HL-60 (cell line): ENCODE data around the gene HSD11B2.

Experiments used
- GABPA ChIP-seq: IDR thresholded peaks from 2 replicates; pipeline ENCODE4 v1.6.1; 2012; ENCODE audit warnings: low read depth
- POLR2AphosphoS5 ChIP-seq: IDR thresholded peaks from 2 replicates; pipeline ENCODE4 v1.6.1; 2012; ENCODE audit warnings: low read depth
- SPI1 ChIP-seq: IDR thresholded peaks from 2 replicates; pipeline ENCODE4 v1.6.1; 2012; ENCODE audit warnings: low read depth, mild to moderate bottlenecking, borderline replicate concordance
- TF ChIP-seq, protein P1 (sequence below): IDR thresholded peaks from one replicate; pipeline ENCODE4 v1.5.1; 2011; ENCODE audit warnings: low read length, control low read depth, inconsistent platforms; ENCODE audit not compliant: insufficient read depth
- TF ChIP-seq, protein P2 (sequence below): IDR thresholded peaks from 2 replicates; pipeline ENCODE4 v1.6.1; 2012; ENCODE audit warnings: low read depth; ENCODE audit not compliant: insufficient replicate concordance

- no peak for TF ChIP-seq POLR2AphosphoS5
- TF ChIP-seq, protein P1, sequence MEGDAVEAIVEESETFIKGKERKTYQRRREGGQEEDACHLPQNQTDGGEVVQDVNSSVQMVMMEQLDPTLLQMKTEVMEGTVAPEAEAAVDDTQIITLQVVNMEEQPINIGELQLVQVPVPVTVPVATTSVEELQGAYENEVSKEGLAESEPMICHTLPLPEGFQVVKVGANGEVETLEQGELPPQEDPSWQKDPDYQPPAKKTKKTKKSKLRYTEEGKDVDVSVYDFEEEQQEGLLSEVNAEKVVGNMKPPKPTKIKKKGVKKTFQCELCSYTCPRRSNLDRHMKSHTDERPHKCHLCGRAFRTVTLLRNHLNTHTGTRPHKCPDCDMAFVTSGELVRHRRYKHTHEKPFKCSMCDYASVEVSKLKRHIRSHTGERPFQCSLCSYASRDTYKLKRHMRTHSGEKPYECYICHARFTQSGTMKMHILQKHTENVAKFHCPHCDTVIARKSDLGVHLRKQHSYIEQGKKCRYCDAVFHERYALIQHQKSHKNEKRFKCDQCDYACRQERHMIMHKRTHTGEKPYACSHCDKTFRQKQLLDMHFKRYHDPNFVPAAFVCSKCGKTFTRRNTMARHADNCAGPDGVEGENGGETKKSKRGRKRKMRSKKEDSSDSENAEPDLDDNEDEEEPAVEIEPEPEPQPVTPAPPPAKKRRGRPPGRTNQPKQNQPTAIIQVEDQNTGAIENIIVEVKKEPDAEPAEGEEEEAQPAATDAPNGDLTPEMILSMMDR, result no peak
- TF ChIP-seq, protein P2, sequence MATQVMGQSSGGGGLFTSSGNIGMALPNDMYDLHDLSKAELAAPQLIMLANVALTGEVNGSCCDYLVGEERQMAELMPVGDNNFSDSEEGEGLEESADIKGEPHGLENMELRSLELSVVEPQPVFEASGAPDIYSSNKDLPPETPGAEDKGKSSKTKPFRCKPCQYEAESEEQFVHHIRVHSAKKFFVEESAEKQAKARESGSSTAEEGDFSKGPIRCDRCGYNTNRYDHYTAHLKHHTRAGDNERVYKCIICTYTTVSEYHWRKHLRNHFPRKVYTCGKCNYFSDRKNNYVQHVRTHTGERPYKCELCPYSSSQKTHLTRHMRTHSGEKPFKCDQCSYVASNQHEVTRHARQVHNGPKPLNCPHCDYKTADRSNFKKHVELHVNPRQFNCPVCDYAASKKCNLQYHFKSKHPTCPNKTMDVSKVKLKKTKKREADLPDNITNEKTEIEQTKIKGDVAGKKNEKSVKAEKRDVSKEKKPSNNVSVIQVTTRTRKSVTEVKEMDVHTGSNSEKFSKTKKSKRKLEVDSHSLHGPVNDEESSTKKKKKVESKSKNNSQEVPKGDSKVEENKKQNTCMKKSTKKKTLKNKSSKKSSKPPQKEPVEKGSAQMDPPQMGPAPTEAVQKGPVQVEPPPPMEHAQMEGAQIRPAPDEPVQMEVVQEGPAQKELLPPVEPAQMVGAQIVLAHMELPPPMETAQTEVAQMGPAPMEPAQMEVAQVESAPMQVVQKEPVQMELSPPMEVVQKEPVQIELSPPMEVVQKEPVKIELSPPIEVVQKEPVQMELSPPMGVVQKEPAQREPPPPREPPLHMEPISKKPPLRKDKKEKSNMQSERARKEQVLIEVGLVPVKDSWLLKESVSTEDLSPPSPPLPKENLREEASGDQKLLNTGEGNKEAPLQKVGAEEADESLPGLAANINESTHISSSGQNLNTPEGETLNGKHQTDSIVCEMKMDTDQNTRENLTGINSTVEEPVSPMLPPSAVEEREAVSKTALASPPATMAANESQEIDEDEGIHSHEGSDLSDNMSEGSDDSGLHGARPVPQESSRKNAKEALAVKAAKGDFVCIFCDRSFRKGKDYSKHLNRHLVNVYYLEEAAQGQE, result no peak
- no peak for TF ChIP-seq SPI1
- TF ChIP-seq GABPA, result no peak
These were observed 30.0 kb upstream of the HSD11B2 start for GRCh38 chr16:67400901-67401300.
